Measurements from ENCODE around the gene SORL1-AS1.

The SORL1-AS1 gene

GRCh38 chr11:121476379-121477032 lies 23.7 kb upstream of the SORL1-AS1 start:
- no peak for DNase-seq (ENCODE audit: low read depth, low spot score)

DNA sequence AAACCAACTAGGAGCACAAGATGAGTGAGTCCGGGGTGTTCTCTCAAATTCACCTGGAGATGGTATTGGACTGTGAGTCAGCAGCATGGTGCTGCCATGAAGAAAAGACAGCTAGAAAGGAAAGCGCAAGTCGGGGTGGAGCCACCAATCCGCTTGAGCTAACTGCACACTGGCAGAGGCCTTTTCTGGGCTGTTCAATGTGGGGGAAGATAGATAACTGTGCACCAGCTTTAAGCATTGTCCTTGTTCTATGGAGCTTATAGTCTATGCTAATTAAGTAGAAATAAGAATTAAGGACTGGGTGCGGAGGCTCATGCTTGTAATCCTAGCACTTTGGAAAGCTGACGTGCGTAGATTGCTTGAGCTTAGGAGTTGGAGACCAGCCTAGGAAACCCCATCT lies 21.9 kb upstream of the SORL1-AS1 start:
- no peak for DNase-seq (ENCODE audit: low read depth, low spot score)

- no peak for DNase-seq (ENCODE audit: low read depth, low spot score)
These were observed 20.5 kb upstream of the SORL1-AS1 start for GRCh38 chr11:121473064-121473777.

- DNase-seq (ENCODE audit: low read depth, low spot score) = no peak
These were observed 19.5 kb upstream of the SORL1-AS1 start for GRCh38 chr11:121472312-121472711.

GRCh38 chr11:121471167-121471566 lies 18.4 kb upstream of the SORL1-AS1 start:
- no peak for DNase-seq (ENCODE audit: low read depth, low spot score)

- DNase-seq (ENCODE audit: low read depth, low spot score) = no peak
These were observed 17.1 kb upstream of the SORL1-AS1 start for GRCh38 chr11:121469910-121470309.

GRCh38 chr11:121467965-121468364 lies 15.2 kb upstream of the SORL1-AS1 start:
- peak; percentile 65 for DNase-seq (ENCODE audit: low read depth, low spot score)

- DNase-seq (ENCODE audit: low read depth, low spot score) = no peak
These were observed 14.7 kb upstream of the SORL1-AS1 start for GRCh38 chr11:121467471-121467870.

GRCh38 chr11:121466063-121466794 lies 13.5 kb upstream of the SORL1-AS1 start:
- no peak for DNase-seq (ENCODE audit: low read depth, low spot score)

DNA sequence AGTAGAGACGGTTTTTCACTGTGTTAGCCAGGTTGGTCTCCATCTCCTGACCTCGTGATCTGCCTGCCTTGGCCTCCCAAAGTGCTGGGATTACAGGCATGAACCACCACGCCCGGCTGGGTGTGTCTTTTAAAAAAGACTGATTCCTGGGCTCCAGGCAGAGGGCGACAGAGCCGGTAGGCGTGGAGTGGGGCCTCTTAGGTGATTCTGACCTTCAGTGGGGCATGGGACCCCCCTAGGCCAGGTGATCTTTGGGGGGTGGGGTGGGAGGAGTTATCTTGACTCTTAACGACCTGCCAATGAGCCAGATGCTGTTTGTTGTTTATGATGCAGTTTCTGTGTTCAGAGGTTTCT lies 12.9 kb upstream of the SORL1-AS1 start:
- no peak for DNase-seq (ENCODE audit: low read depth, low spot score)

GRCh38 chr11:121464352-121464946 lies 11.7 kb upstream of the SORL1-AS1 start:
- peak; percentile 58 for DNase-seq (ENCODE audit: low read depth, low spot score)

DNA sequence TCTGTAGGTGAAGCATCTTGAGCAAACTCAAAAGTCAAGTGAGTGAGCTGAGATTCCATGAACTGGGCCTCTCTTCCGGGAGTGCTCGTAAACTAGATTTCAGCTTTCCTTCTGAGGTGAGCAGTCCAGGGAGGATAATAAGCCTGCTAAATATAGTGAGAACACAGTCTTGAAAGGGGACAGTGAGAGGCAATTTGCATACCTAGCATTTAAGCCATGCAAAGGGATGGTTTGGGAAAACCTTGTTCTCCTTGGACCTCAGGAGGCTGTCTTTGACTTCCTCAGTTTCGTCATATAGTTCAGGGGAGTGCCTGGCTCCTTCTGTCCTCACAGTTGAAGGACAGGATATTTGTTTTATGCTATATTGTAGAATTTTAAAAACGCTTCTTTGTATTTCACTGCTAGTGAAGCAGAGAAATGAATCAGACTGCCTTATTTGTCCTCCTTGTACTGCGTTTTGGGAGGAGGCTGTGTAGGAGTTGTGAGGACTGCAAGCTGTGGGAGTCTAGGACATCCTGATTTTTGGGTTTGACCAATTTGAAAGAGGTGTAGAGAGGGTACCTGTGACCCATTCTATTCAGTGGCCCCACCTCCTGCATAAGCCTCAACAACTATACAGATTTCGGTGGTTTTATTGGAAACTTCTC lies 11.0 kb upstream of the SORL1-AS1 start:
- no peak for DNase-seq (ENCODE audit: low read depth, low spot score)

- no peak for DNase-seq (ENCODE audit: low read depth, low spot score)
These were observed 9.1 kb upstream of the SORL1-AS1 start for GRCh38 chr11:121461843-121462242.

DNA sequence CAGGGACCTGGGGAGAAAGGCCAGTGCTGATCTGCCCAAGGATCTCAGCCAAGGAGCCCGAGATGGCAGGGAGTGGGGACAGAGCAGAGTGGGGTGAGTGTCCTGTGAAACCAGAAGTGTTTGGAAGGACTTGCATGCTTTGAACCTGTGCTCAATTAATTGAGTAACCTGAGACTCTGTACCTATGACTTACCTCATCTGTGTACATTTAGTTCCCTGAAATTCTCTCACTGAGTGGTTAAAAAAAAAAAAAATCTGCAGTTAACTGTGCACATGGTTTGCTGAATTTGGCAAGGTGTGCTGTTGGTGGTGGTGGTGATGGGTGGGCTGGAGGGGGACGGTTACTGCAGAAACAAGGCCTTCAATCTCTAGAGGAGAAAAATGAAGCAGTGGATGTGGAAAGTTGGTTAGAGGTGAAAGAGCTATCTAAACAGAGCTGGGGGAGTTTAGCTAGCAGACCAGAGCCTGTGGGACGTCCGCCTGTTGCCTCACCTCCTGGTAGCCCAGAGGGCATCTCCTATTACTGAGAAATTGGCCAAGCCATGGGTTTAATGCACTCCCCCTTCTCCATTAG lies 8.3 kb upstream of the SORL1-AS1 start:
- no peak for DNase-seq (ENCODE audit: low read depth, low spot score)

GRCh38 chr11:121459413-121460017 lies 6.7 kb upstream of the SORL1-AS1 start:
- DNase-seq (ENCODE audit: low read depth, low spot score) = no peak

- DNase-seq (ENCODE audit: low read depth, low spot score) = no peak
These were observed 5.8 kb upstream of the SORL1-AS1 start for GRCh38 chr11:121458551-121458950.

- DNase-seq (ENCODE audit: low read depth, low spot score) = no peak
These were observed 4.2 kb upstream of the SORL1-AS1 start for GRCh38 chr11:121456816-121457431.

DNA sequence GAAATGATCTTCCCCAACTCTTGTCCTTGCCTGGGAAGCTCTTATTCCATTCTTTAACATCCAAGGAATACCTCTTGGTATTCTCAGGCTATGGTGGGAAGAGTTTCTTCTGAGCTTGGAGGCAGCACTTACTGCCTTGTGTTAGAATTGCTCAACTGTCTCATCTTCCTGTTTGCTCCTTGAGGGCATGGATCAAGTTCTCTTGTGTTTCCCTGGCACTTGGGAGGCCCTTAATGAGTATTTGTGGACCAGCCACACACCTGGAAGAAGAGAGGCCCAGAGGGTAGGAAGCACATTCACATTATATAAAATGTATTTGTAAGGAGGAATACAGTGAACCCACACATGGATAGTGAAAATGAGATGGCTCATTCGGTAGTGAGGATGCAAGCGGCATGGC lies 3.4 kb upstream of the SORL1-AS1 start:
- no peak for DNase-seq (ENCODE audit: low read depth, low spot score)

DNA sequence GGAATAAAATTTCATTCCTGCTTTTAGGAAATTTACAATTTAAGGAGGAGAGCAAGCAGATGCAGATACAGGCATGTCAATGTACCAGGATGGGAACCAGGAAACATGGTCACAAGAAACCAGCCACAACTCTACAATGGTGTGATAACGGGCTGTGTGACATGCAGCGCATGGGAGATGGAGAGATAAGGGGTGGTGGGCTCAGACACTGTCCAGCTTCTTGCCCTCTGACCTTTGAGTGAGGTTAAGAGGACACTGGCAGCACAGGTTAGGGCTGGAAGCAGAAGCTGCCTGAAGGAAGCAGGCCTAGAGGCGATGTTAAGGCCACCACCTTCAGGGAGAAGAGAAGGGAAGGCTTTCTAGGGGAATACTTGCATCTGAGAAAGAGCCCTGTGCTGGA lies 2.3 kb upstream of the SORL1-AS1 start:
- DNase-seq (ENCODE audit: low read depth, low spot score) = no peak

DNA sequence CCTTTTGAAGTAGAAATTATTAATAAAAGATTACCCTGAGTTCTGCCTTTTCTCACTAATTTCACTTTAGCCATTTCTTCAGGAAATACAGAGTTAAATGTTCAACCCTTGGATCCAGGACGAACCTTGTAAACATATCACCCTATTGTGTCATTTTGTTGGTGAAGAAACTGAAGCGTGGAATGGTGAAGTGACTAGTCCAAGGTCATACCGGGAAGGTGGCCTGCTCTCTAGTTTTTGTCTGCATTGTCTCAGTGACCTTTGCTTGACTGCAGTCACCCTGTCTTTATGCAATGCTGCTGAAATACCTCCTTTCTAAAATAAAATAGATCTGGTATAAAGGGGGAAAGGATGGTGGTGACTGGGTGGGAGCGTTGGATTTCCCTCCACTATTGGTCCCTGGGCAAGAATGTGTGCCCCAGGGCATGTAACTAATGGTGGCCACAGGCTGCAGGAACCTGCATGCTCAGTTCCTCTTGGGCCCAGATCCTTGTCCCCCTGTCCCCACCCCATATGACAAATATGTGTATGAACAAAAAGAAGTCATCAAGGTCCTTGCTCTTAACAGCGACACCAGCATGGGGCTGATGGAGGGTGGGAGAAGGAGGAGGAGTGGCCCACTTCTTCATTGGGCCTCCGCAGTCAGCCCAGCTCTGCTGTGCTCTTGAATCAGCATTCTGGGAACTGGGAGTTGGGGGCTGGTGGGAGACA lies 977 bp upstream of the SORL1-AS1 start:
- DNase-seq (ENCODE audit: low read depth, low spot score) = no peak
